Keratinocyte (primary cell): ENCODE measurements around the gene ABLIM2.

Experiments
- EZH2 ChIP-seq: IDR thresholded peaks from one replicate; pipeline ENCODE4 v1.6.1; 2012; ENCODE audit warnings: inconsistent platforms, mild to moderate bottlenecking, low read length, moderate library complexity
- TF ChIP-seq, protein P1 (sequence below), 3 experiments: IDR thresholded peaks in 1 of 3; conservative IDR thresholded peaks in 1 of 3; optimal IDR thresholded peaks in 1 of 3; 2 replicates in 2 of 3; 3 replicates in 1 of 3; pipeline versions ENCODE3 to v1.5.1; 2011; ENCODE audit warnings: low read length in 3 of 3, mild to moderate bottlenecking in 3 of 3, moderate library complexity in 2 of 3, control low read depth in 1 of 3, inconsistent platforms in 1 of 3; ENCODE audit not compliant: insufficient read depth in 2 of 3; ENCODE audit errors: extremely low read depth in 1 of 3

DNA sequence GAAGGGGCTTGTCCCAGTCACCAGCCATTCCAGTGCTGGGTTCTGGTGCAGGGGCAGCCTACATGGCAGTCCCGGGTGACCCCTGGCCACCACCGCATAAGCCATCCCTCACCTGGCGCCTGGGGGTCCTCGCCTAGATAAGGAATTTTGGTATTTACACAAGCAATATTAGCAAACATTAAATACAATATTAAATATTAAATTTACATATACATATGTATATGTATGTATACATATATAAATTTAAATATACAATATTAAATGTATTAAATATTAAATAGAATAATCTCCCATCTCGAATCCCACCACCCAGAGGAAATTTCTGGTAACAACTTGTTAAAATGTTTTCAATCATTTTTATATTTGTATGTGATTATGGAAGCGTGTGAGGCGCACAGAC is 114.4 kb downstream of the ABLIM2 start:
- TF ChIP-seq, protein P1, sequence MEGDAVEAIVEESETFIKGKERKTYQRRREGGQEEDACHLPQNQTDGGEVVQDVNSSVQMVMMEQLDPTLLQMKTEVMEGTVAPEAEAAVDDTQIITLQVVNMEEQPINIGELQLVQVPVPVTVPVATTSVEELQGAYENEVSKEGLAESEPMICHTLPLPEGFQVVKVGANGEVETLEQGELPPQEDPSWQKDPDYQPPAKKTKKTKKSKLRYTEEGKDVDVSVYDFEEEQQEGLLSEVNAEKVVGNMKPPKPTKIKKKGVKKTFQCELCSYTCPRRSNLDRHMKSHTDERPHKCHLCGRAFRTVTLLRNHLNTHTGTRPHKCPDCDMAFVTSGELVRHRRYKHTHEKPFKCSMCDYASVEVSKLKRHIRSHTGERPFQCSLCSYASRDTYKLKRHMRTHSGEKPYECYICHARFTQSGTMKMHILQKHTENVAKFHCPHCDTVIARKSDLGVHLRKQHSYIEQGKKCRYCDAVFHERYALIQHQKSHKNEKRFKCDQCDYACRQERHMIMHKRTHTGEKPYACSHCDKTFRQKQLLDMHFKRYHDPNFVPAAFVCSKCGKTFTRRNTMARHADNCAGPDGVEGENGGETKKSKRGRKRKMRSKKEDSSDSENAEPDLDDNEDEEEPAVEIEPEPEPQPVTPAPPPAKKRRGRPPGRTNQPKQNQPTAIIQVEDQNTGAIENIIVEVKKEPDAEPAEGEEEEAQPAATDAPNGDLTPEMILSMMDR (optimal IDR thresholded peaks at IDR 0.05 in 1 of 3, IDR thresholded peaks at IDR 0.05 in 1 of 3, conservative IDR thresholded peaks at IDR 0.05 in 1 of 3; ENCODE audit: extremely low read depth in 1 of 3, insufficient read depth in 2 of 3, low read length in 3 of 3): no peak
- TF ChIP-seq EZH2: no peak
